GM13976 (cell line): Measurements from ENCODE around the gene NEXMIF.
A peak's percentile ranks its signal among the peaks of the same experiment; 100 is the strongest.
"Not testable (repeated sequence)": the region's sequence is repeated elsewhere in the genome, so short reads cannot be mapped to it uniquely, and the experiment has no call there.

Experiments
- DNase-seq: peaks from one replicate; pipeline ENCODE4 v3.0.0; 2012; ENCODE audit warnings: low spot score
- in situ Hi-C: fragments of 300-500 bp; cut with MboI; formaldehyde crosslinking; loops from one replicate; pipeline ENCODE4 v1.12.0; 2022; ENCODE audit warnings: low sequenced_read_pairs, mixed read lengths, inconsistent platforms; ENCODE audit not compliant: unreplicated experiment
- TF ChIP-seq, protein P1 (sequence below): IDR thresholded peaks from 2 replicates; pipeline ENCODE4 v1.5.1; 2012; ENCODE audit warnings: borderline replicate concordance, mild to moderate bottlenecking; ENCODE audit not compliant: insufficient read depth; ENCODE audit errors: extremely low read depth, missing control alignments, control extremely low read depth

The NEXMIF gene

DNA sequence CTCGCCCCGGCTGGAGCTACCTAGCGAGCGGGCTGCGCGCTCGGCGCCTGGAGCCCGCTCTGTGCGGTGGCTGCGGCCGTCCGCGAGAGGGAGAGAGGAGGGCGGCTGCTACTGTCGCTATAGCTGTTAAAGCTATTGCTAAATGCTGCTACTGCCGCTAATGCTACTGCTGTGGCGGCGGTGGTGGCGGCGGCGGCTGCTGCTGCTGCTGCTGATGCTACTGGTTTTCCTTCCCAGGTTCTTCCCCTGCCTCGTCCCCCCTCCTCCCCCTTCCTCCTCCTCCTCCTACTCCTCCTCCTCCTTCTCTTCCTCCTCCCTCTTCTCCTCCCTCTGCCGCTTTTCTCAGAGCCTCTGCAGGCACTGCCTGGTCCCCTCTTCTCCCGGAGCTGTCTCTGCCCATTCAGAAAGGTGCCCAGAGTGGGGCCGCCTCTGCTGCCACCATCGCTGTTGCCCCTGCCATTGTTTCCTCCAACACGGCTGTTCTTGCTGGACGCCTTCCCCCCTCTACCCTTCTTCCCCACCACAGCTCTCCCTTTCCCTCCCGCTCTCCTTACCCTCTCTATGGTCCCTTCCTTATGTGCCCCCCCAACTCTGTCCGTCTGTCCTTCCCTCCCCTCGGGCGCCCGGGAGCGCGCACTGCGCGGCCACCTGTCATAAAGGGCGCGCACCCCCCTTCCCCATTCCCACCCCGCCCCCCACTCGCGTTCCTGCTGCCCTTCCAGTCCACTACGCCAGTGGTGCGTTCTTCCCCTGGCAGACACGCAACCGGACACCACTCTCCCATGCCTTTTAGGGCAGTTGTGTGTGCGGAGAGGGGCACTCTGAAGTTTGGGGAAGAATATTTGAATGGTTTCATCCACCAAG lies at the start of gene NEXMIF:
TSS of gene NEXMIF (minus strand) at position 228 of the 864 bp plus-strand sequence.
- TF ChIP-seq, protein P1, sequence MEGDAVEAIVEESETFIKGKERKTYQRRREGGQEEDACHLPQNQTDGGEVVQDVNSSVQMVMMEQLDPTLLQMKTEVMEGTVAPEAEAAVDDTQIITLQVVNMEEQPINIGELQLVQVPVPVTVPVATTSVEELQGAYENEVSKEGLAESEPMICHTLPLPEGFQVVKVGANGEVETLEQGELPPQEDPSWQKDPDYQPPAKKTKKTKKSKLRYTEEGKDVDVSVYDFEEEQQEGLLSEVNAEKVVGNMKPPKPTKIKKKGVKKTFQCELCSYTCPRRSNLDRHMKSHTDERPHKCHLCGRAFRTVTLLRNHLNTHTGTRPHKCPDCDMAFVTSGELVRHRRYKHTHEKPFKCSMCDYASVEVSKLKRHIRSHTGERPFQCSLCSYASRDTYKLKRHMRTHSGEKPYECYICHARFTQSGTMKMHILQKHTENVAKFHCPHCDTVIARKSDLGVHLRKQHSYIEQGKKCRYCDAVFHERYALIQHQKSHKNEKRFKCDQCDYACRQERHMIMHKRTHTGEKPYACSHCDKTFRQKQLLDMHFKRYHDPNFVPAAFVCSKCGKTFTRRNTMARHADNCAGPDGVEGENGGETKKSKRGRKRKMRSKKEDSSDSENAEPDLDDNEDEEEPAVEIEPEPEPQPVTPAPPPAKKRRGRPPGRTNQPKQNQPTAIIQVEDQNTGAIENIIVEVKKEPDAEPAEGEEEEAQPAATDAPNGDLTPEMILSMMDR: no peak
- peak; percentile 60 for DNase-seq

DNA sequence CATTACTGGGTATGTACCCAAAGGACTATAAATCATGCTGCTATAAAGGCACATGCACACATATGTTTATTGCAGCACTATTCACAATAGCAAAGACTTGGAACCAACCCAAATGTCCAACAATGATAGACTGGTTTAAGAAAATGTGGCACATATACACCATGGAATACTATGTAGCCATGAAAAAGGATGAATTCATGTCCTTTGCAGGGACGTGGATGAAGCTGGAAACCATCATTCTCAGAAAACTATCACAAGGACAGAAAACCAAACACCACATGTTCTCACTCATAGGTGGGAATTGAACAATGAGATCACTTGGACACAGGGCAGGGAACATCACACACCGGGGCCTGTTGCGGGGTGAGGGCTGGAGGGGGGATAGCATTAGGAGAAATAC lies 36.7 kb upstream of the NEXMIF start:
- DNase-seq, in situ Hi-C loops: not testable (repeated sequence)

More for the DNA sequence above, at the start of gene NEXMIF:
- in situ Hi-C loops: no loop called here

DNA sequence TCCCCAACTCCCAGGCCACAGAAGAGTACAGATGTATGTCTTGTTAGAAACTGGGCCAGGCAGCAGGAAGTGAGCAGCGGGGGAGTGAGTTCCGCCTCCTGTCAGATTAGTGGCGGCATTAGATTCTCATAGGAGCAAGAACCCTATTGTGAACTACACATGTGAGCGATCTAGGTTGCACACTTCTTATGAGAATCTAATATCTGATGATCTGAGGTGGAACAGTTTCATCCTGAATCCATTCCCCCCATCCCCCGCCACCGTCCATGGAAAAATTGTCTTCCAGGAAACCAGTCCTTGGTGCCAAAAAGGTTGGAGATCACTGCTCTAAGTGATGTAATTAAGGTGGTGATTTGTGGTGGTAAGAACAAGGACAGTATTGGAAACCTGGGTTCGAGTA lies 24.5 kb upstream of the NEXMIF start:
- in situ Hi-C loops: no loop called here

GRCh38 chrX:74940414-74940813 lies 15.2 kb upstream of the NEXMIF start:
- in situ Hi-C loops: no loop called here
- DNase-seq: no peak
- TF ChIP-seq, protein P1: no peak

More for the DNA sequence above, 24.5 kb upstream of the NEXMIF start:
- DNase-seq: no peak
- TF ChIP-seq, protein P1: no peak

- in situ Hi-C loops: no loop called here
- TF ChIP-seq, protein P1: no peak
- DNase-seq: no peak
Observed at GRCh38 chrX:74931214-74931613, 6.0 kb upstream of the NEXMIF start.

- DNase-seq: peak; percentile 51
- TF ChIP-seq, protein P1: no peak
- in situ Hi-C loops: no loop called here
Observed at GRCh38 chrX:74924449-74925224, 615 bp downstream of the NEXMIF start.
